Neuronal stem cell (in vitro differentiated cells): Measurements from ENCODE around the gene GLIS1.

Experiments
- DNase-seq: peaks from one replicate; pipeline ENCODE4 v3.0.0-alpha.2; 2013; ENCODE audit warnings: low spot score
- H2AFZ ChIP-seq: one replicate; pipeline ENCODE4 v1.6.1; 2013; ENCODE audit warnings: mild to moderate bottlenecking, low read length, inconsistent platforms
- H2AK5ac ChIP-seq: 2 replicates; pipeline ENCODE4 v1.6.1; 2013; ENCODE audit warnings: low read depth, mild to moderate bottlenecking, inconsistent platforms, low read length, moderate library complexity, mixed read lengths
- H2BK120ac ChIP-seq: 2 replicates; pipeline ENCODE4 v1.6.1; 2013; ENCODE audit warnings: low read depth, mild to moderate bottlenecking, inconsistent platforms, low read length, moderate library complexity, mixed read lengths
- H2BK12ac ChIP-seq: one replicate; pipeline ENCODE4 v1.6.1; 2013; ENCODE audit warnings: low read length, inconsistent platforms
- H2BK15ac ChIP-seq: 2 replicates; pipeline ENCODE4 v1.6.1; 2013; ENCODE audit warnings: mild to moderate bottlenecking, low read length, inconsistent platforms, mixed read lengths
- H2BK5ac ChIP-seq: one replicate; pipeline ENCODE4 v1.6.1; 2013; ENCODE audit warnings: inconsistent platforms, mild to moderate bottlenecking, low read length, moderate library complexity
- H3K14ac ChIP-seq: one replicate; pipeline ENCODE4 v1.6.1; 2013; ENCODE audit warnings: low read length, inconsistent platforms
- H3K18ac ChIP-seq: 2 replicates; pipeline ENCODE4 v1.6.1; 2013; ENCODE audit warnings: low read length, inconsistent platforms
- H3K23ac ChIP-seq: 2 replicates; pipeline ENCODE4 v1.6.1; 2013; ENCODE audit warnings: low read depth, mild to moderate bottlenecking, mixed read lengths, low read length, inconsistent platforms; ENCODE audit not compliant: poor library complexity
- H3K27ac ChIP-seq: replicated peaks from 3 replicates; pipeline ENCODE4 v1.5.1; 2013; ENCODE audit warnings: low read length, inconsistent platforms
- H3K27me3 ChIP-seq, 3 experiments: 2 replicates each; pipeline ENCODE4 v1.6.1; 2013; ENCODE audit warnings: low read length in 3 of 3, mild to moderate bottlenecking in 2 of 3, inconsistent platforms in 1 of 3, low read depth in 1 of 3, mixed read lengths in 1 of 3, moderate library complexity in 1 of 3; ENCODE audit not compliant: control insufficient read depth in 3 of 3, insufficient read depth in 3 of 3
- H3K36me3 ChIP-seq, 2 donors: replicated peaks in 1 of 2; 2 replicates each; pipeline ENCODE4 v1.6.1; 2013; ENCODE audit warnings: low read length in 2 of 2; ENCODE audit not compliant: control insufficient read depth in 2 of 2, insufficient read depth in 2 of 2
- H3K4ac ChIP-seq: 2 replicates; pipeline ENCODE4 v1.6.1; 2013; ENCODE audit warnings: inconsistent platforms, mild to moderate bottlenecking, low read length, moderate library complexity
- H3K4me1 ChIP-seq, 2 donors: 1 replicate in 1 of 2; 2 replicates in 1 of 2; pipeline ENCODE4 v1.6.1; 2013; ENCODE audit warnings: low read length in 2 of 2, low read depth in 1 of 2; ENCODE audit not compliant: control insufficient read depth in 2 of 2, insufficient read depth in 1 of 2
- H3K4me2 ChIP-seq: one replicate; pipeline ENCODE4 v1.6.1; 2013; ENCODE audit warnings: mild to moderate bottlenecking, low read length, inconsistent platforms; ENCODE audit not compliant: insufficient read depth, poor library complexity, severe bottlenecking
- H3K4me3 ChIP-seq, 2 donors: 2 replicates each; pipeline ENCODE4 v1.5.1; 2013; ENCODE audit warnings: low read length in 2 of 2, mild to moderate bottlenecking in 2 of 2, inconsistent platforms in 1 of 2, moderate library complexity in 1 of 2
- H3K79me1 ChIP-seq: one replicate; pipeline ENCODE4 v1.6.1; 2013; ENCODE audit warnings: low read depth, mild to moderate bottlenecking, inconsistent platforms, low read length, moderate library complexity
- H3K9ac ChIP-seq: one replicate; pipeline ENCODE4 v1.6.1; 2013; ENCODE audit warnings: mild to moderate bottlenecking, low read depth, low read length, inconsistent platforms; ENCODE audit not compliant: poor library complexity
- H3K9me3 ChIP-seq, 2 donors: replicated peaks in 1 of 2; 2 replicates each; pipeline versions ENCODE3 to v1.6.1; 2013; ENCODE audit warnings: low read length in 2 of 2, mild to moderate bottlenecking in 2 of 2, inconsistent platforms in 1 of 2, low read depth in 1 of 2, mixed read lengths in 1 of 2, moderate library complexity in 1 of 2; ENCODE audit not compliant: control insufficient read depth in 2 of 2, insufficient read depth in 1 of 2
- H4K8ac ChIP-seq: one replicate; pipeline ENCODE4 v1.6.1; 2013; ENCODE audit warnings: low read depth, mild to moderate bottlenecking, inconsistent platforms, low read length, moderate library complexity
- H4K91ac ChIP-seq: one replicate; pipeline ENCODE4 v1.6.1; 2013; ENCODE audit warnings: low read length, low read depth, mild to moderate bottlenecking, inconsistent platforms; ENCODE audit not compliant: poor library complexity
- WGBS, 2 donors: extraction: QIAGEN DNeasy Blood & Tissue Kit; methylation state at CpG; one replicate each; pipeline ENCODE4 v1.1.7; 2013; ENCODE audit warnings: missing lambda C conversion rate in 2 of 2, mixed read lengths in 1 of 2; ENCODE audit not compliant: insufficient read length in 2 of 2, insufficient replicate concordance in 1 of 2; ENCODE audit errors: extremely low coverage in 2 of 2; 5-methylcytosine and 5-hydroxymethylcytosine counted together

GLIS1 gene

DNA sequence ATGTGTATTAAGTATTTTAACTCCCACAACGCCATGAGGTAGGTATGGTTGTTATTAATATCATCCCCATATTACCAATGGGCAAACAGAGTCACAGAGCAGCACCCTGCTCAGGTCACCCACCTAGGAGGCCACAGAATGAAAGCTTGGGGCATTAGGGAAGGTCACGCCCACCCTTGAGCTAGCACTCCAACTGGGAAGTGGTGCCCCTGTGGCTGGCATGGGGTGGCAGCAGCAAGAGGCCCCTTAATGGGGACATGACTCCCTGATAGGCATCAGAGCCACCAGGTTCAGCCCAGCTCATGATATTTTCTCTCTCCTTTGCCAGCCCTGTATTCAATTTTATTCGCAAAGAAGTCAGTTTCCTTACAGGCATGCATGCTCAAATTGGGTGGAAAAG is 189.2 kb downstream of the GLIS1 start:
- no peak overlapping the region for H3K27ac ChIP-seq
- H3K79me1 ChIP-seq = no peaks in the 10 kb centered on the region
- H4K8ac ChIP-seq = no peak overlapping the region
- no peak overlapping the region for H3K23ac ChIP-seq
- H3K9me3 ChIP-seq = no peaks in the 10 kb centered on the region
- H3K4ac ChIP-seq = no peak overlapping the region
- no peak overlapping the region for H3K9ac ChIP-seq
- H2AFZ ChIP-seq = no peak overlapping the region
- H2BK12ac ChIP-seq = no peak overlapping the region
- H4K91ac ChIP-seq = no peak overlapping the region
- H3K4me1 ChIP-seq = peaks cover 0 to 13% of the 10 kb centered on the region in 2 donors
- no peak overlapping the region for H2BK15ac ChIP-seq
- H3K14ac ChIP-seq = no peak overlapping the region
- H2BK120ac ChIP-seq = no peak overlapping the region
- no peak overlapping the region for H3K4me3 ChIP-seq
- H3K36me3 ChIP-seq = no peaks in the 10 kb centered on the region
- no CpG with 5 or more reads among the region's 3 CpGs for WGBS, 2 donors
- no peak overlapping the region for H2BK5ac ChIP-seq
- DNase-seq = no peak
- no peak overlapping the region for H3K18ac ChIP-seq
- H3K4me2 ChIP-seq = no peak overlapping the region
- H2AK5ac ChIP-seq = no peak overlapping the region
- peaks cover 0 to 39% (median 0%) of the 10 kb centered on the region in 3 experiments for H3K27me3 ChIP-seq

GRCh38 chr1:53549287-53549686 is 189.7 kb downstream of the GLIS1 start:
- no peak overlapping the region for H3K4me3 ChIP-seq

DNA sequence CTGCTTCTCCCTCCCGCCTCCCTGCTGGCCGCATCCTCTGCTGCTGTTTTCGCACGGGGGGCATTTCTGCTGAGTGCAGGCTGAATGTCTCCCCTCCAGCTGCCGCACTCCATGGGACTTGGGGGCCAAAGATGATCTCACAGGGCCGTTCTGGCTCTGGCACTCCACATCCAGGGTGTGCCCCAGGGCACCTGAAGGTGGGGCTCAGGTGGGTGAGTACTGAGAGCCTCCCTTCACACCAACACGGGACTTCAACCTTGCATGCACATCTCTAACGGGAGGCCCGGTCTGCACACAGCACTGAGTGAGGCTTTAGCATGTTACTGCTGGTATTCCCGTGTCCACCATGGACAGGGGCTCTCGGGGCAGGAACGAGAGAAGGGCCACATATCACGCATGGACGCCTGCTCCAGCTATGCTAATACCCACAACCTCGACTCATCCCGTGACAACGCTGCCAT is 190.9 kb downstream of the GLIS1 start:
- no peak overlapping the region for H2BK120ac ChIP-seq
- H3K18ac ChIP-seq = no peak overlapping the region
- H2AK5ac ChIP-seq = no peak overlapping the region
- no CpG with 5 or more reads among the region's 17 CpGs for WGBS, 2 donors
- no peaks in the 10 kb centered on the region for H3K79me1 ChIP-seq
- no peak overlapping the region for H4K91ac ChIP-seq
- no peak overlapping the region for H2BK5ac ChIP-seq
- H3K9me3 ChIP-seq = no peaks in the 10 kb centered on the region
- H2BK15ac ChIP-seq = no peak overlapping the region
- H3K4ac ChIP-seq = no peak overlapping the region
- no peaks in the 10 kb centered on the region for H3K36me3 ChIP-seq
- H4K8ac ChIP-seq = no peak overlapping the region
- peaks cover 0 to 34% (median 0%) of the 10 kb centered on the region in 3 experiments for H3K27me3 ChIP-seq
- no peak overlapping the region for H3K4me2 ChIP-seq
- no peak overlapping the region for H2AFZ ChIP-seq
- no peak overlapping the region for H3K4me3 ChIP-seq
- H3K14ac ChIP-seq = no peak overlapping the region
- no peak overlapping the region for H3K9ac ChIP-seq
- H3K4me1 ChIP-seq = peaks cover 0 to 15% of the 10 kb centered on the region in 2 donors
- DNase-seq = no peak
- H2BK12ac ChIP-seq = no peak overlapping the region
- no peak overlapping the region for H3K23ac ChIP-seq
- no peak overlapping the region for H3K27ac ChIP-seq

More at GRCh38 chr1:53549287-53549686, 189.7 kb downstream of the GLIS1 start:
- Histone ChIP-seq H4K8ac (no peak overlapping the region), H4K91ac (no peak overlapping the region), H2BK120ac (no peak overlapping the region), H2BK15ac (no peak overlapping the region), H3K79me1 (no peaks in the 10 kb centered on the region), H3K23ac (no peak overlapping the region), H3K27me3 (peaks cover 0 to 39% (median 0%) of the 10 kb centered on the region in 3 experiments), H3K4me2 (no peak overlapping the region), H3K4ac (no peak overlapping the region), H3K27ac (no peak overlapping the region), H3K9me3 (no peaks in the 10 kb centered on the region), H2AFZ (no peak overlapping the region), H3K4me1 (peaks cover 0 to 13% of the 10 kb centered on the region in 2 donors), H2BK5ac (no peak overlapping the region), H2AK5ac (no peak overlapping the region), H3K9ac (no peak overlapping the region), H3K36me3 (no peaks in the 10 kb centered on the region), H2BK12ac (no peak overlapping the region), H3K18ac (no peak overlapping the region), H3K14ac (no peak overlapping the region)
- WGBS, 2 donors = no CpG with 5 or more reads among the region's 2 CpGs
- no peak for DNase-seq

DNA sequence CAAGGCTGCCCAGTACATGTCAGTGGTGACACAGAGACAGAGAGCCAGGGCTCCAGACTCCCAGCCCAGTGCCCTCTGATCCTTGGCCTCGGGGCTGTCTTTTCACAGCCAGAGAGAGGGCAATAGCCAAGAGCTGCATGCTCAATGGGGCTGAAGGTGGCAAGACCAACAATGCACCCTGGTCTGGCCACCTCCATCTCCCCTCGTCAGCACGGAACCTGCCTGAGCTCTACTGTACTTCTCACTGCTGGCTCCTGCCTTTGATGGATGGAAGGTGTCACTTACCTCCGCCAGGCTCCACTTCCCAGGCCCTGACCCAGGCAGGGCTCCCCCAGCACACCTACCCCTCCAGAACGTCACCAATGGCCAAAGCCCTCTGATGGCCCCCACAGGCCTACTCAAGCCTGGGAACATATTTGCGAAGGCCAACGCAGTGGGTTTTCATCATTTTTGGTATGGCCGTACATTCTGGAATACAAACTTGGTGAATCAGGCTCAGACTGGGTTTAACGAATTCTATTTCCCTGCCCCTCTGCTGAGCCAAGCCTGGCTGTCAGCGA is 191.7 kb downstream of the GLIS1 start:
- H3K18ac ChIP-seq = no peak overlapping the region
- H2BK5ac ChIP-seq = no peak overlapping the region
- H3K36me3 ChIP-seq = no peaks in the 10 kb centered on the region
- no peak for DNase-seq
- no peak overlapping the region for H2AK5ac ChIP-seq
- no peak overlapping the region for H4K91ac ChIP-seq
- no peak overlapping the region for H4K8ac ChIP-seq
- H2AFZ ChIP-seq = no peak overlapping the region
- no peak overlapping the region for H2BK12ac ChIP-seq
- H3K4me2 ChIP-seq = no peak overlapping the region
- H3K79me1 ChIP-seq = no peaks in the 10 kb centered on the region
- no peak overlapping the region for H3K14ac ChIP-seq
- H3K9ac ChIP-seq = no peak overlapping the region
- no peak overlapping the region for H3K23ac ChIP-seq
- no peak overlapping the region for H3K4me3 ChIP-seq
- H3K4me1 ChIP-seq = peaks cover 0 to 13% of the 10 kb centered on the region in 2 donors
- no peak overlapping the region for H2BK120ac ChIP-seq
- H3K27me3 ChIP-seq = peaks cover 0 to 26% (median 0%) of the 10 kb centered on the region in 3 experiments
- no CpG with 5 or more reads among the region's 10 CpGs for WGBS, 2 donors
- no peak overlapping the region for H2BK15ac ChIP-seq
- H3K4ac ChIP-seq = no peak overlapping the region
- no peaks in the 10 kb centered on the region for H3K9me3 ChIP-seq
- H3K27ac ChIP-seq = no peak overlapping the region
